Fibroblast of skin of right biceps (primary cell): Measurements from ENCODE around the gene ZNF485.
"Not testable (repeated sequence)": the region's sequence is repeated elsewhere in the genome, so short reads cannot be mapped to it uniquely, and the experiment has no call there.

Experiments
- DNase-seq: peaks from one replicate; pipeline ENCODE4 v3.0.0-alpha.2; 2013

Gene ZNF485

DNA sequence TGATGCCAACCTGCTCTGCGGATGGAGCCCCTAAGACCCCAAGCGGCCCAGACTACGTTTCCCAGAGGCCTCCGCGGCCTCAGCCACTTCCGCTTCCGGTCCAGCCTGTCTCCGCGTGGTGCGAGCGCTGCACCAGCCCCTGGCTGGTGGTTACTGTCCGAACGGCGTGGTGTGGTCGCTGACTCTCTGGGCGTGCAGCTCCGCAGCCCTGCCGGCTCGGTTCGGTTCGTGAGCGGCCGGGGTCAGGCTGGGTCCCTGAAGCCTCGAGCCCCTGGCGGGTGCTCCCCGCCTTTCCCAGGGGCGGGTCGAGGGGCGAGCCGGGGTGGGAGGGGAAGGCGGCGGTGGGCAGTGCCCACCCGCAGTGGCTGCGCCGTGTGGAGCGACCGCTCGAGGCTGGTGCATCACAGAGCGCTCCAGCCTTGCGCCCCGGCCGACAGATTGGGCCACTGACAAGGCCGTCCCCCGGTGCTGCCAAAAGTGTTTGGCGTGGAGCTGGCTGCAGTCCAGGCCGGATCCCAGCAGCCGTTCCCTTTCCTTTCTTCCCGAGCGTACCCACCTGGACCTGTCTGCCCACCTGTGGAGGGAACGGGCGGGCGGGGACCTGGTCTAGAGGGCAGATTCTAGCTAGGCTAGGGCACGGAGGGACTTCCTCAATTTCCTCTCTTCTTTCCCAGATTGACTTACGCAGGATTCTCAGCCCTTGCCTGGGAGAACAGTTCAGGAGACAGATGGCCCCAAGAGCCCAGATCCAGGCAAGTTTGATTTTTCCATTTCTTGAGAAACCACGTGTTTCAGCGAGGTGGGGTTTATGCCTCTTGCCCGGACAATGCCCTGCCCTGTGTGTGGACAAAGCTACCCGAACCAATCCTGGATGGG lies at the start of gene ZNF485:
Gene ZNF485, plus strand, starts transcription at position 116 of the 876 bp plus-strand sequence. Its CDS starts 613 bp downstream, at position 729.
- DNase-seq: peak; percentile 70

DNA sequence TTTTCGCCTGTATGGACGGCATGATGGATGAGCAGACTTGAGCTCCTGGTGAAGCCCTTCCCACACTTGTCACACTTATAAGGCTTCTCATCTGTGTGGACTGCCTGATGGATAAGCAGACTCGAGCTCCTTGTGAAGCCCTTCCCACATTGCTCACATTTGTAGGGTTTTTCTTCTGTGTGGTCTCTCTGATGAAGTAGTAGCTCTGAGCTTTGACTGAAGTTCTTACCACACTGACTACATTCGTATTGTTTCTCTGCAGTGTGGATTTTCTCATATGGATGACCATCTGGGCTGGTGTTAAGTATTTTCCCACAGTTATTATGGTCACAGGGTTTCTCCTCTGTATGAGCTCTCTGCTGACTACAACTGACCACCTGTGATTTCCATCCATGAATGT lies 49.0 kb upstream of the ZNF485 start:
- DNase-seq: no peak

DNA sequence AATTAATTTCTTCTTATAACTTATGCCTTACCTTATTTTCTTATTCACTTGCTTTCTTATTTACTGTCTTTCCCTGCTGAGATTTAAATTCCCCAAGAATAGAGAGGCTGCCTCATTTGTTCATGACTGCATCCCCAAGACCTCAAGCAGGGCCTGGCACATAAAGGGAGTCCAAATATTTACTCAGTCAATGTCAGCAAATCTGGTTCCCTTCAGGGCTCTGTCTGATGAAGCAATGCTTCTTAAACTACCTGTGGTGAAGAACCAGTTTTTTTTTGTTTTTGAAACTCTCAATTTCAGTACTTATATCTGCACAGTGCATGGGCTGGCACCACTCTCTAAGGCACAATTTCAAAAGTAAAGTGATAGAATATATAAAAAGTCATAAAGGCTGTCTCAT lies 36.6 kb upstream of the ZNF485 start:
- DNase-seq: no peak

DNA sequence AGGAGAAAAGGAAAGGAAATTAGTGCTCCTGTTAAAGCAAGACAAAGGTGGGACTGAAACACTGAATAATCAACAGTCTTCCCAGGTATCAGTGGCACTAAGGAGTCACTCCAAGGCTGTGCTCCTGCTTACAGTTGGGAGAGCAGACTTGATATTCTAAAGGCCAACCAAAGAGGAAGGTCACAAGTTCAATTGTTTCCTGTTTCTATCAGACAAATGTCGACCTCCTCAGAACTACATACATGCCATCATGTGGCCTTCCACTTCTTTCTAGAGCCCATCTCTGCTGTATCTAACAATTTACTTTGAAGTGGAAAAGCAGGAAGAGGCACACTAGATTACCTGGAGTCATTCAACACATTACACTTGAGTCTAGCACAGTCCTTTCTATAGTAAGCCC lies 35.3 kb upstream of the ZNF485 start:
- DNase-seq: no peak

- DNase-seq: peak; percentile 36
Observed at GRCh38 chr10:43573250-43574000, 32.8 kb upstream of the ZNF485 start.

DNA sequence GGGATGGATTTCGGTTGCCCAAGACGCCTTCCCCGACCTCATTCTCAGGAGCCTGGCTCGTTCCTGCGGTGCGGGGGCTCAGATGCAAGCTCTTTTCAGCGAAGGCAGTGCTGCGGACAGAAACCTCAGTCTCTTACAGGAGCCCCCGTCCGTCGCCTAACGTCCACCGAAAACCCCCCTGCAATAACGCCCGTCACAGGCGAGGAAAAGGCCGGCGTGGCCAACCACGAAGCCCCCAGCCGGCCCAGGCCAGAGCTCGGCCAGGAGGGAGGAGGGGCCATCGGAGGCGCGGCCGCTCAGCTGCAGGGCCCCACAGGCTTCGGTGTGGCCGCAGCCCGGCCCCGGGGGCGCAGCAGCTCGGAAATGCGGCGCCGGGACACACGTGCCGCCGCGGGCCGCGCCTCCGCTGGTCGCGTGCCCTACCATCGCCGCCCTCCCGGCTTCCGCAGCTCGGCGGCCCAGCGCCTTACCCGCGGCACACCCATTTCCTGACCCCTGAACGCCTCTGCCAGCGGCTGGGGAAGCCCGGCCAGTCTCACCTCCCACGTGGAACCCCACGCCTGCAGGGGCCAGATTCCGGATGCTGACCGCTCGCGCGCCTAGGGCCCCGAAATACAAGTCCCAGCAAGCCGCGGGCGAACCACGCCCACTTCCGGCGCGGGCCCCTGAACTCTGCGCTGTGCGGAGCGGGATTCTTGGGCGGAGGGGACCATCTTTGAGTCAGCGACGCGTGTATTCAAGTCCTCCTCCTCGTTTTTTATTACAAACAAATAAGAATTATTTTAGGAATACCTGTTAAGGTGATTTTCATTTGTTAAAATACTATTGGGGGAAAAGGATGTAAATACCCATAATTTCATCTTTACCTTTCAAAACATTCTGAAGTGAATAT lies 32.0 kb upstream of the ZNF485 start, which contains the start of gene ZNF239:
Gene ZNF239, minus strand, starts transcription at position 616 of the 892 bp plus-strand sequence. CDS start 16,537 bp downstream, outside the sequence.
- peak; percentile 89 for DNase-seq

DNA sequence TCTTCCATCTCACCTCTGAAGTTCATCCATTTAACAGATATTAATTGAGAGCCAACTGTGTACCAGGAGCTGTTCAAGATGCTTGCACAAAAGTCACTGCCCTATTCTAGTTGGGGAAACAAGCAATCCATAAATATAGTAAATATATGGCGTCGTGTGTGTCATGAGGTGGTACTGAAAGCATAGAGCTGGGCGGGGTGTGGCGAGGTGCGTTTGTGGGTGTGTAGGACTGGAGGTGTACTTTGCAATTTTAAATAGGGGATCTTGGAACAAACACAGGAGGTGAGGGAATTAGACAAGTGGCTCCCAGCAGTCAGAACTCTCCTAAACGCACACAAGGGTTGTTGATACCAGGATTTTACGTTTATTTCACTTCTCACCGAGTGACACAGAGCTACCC lies 31.3 kb upstream of the ZNF485 start:
- DNase-seq: no peak

- DNase-seq: no peak
Observed at GRCh38 chr10:43576062-43576461, 30.2 kb upstream of the ZNF485 start.

- no peak for DNase-seq
Observed at GRCh38 chr10:43576580-43576979, 29.7 kb upstream of the ZNF485 start.

GRCh38 chr10:43584051-43584450 lies 22.2 kb upstream of the ZNF485 start:
- DNase-seq: no peak

DNA sequence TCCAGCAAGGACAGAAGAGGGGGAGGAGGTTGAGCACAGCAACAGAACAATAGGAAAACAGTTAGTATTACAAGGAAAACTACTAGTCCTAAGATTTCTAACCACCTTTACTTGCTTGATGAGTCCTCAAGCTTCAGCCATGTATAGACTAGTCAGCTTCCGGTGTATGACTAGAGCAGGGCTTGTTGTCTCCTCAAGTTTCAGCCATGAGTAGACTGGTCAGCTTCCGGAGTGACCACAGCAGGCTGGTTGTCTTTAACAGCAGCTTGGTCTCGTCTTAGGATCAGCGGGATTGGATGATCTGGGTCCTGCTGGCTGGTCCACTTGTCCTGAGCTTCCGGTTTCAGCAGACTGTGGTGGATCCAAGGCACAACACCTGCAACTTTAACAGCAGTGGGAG lies 21.2 kb upstream of the ZNF485 start:
- no peak for DNase-seq

DNA sequence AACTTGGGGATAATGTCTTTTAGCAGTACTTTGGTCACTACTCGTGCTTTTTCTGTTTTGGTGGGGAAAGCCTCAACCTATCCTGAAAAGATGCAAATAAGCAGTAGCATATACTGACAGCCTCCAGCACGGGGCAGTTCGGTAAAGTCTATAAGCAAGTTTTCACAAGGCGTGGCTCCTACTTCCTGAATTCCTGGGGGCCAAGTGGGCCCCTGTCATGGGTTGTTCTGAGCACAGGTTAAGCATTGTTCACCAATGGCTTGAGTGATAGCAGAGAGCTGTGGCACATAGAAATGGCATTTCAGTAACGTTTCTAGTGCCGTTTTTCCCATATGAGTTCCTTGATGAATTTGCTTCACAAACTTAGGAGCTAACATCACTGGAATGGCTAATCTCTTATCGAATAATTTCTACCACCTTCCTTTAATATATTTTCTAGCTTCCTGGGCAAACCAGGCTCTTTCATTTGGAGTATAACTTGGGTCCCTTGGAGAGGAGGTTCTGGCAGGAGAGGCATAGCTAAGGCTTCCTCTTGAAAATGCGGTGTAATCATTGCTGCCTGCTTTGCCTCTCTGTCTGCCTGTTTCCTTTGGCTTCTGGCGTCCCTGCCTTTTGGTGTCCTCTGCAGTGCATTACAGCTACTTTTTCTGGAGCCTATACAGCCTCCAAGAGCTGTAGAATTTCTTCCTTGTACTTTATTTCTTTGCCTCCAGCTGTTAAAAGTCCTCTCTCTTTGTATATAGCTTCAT lies 20.1 kb upstream of the ZNF485 start:
- DNase-seq: no peak

- DNase-seq: not testable (repeated sequence)
Observed at GRCh38 chr10:43586730-43587115, 19.5 kb upstream of the ZNF485 start.

- no peak for DNase-seq
Observed at GRCh38 chr10:43591303-43591904, 14.8 kb upstream of the ZNF485 start.

DNA sequence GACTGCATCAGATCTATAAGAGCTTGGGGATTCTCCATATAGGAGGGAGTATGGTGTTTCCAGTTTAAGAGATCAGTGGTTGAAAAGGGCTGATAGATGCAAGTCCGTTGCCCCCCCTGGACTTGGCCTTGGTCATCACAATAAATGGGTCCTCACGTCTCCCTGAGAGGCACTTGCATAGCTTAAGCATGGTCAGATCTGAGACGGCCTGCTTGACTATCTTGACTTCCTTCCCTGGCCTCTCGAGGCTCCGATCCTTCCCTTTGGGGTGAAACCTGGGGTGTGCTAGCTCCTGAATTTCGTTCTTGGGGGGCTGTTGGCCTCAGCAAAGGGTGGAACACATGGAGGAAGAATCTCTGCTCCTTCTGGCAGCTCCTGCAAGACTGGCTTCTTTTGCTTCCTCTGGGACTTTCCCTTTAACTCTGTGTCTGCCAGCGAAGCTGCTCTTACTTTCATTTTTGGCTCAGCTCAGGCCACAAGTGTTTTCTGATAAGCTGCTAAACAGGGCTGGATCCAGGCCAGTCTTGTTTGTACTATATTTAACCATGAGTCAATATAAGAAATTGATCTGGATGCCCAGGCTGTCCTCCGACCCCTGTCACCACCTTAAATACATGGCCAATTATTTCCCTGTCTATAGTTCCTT lies 11.2 kb upstream of the ZNF485 start:
- DNase-seq: peak; percentile 25

- DNase-seq: peak; percentile 6
Observed at GRCh38 chr10:43595739-43596298, 10.4 kb upstream of the ZNF485 start.

DNA sequence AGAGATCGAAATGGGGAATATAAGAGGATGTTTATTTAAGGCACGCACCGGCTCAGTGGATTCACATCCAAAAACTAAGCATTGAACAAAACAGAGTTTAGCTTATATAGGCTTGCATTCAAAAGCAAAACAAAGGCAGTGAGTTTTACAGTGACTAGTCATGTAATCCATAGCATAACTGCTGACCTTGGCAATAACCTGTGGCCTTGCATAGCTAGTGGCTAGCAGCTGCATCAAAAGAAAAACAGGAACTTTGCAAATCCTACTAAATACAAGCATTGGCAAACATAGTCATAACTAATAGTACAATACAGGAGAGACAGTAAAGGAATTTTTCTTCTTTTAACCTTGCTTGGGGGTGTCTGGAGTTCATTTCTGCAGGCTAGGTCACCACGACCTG lies 9.7 kb upstream of the ZNF485 start:
- no peak for DNase-seq

DNA sequence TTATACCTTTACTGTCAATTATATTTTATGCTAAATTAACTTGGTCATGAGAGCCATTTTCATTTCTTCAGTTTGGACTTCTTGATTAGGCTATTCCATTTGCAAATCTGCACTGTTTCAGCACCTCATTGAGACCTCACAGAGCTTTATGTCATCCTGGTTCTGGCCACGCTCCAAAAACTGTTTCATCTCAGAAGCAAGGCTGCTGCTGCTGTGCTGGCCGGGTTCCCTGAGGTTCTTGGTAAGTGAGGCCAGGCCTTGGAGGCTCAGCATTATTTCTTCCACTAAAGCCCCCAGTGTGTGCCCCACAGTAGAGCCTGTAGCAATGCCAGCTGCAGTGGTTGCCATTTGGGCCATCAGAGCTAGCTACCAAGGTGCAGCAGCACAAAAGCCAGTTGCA lies 7.8 kb upstream of the ZNF485 start:
- DNase-seq: peak; percentile 56

GRCh38 chr10:43599333-43599732 lies 6.9 kb upstream of the ZNF485 start:
- no peak for DNase-seq

GRCh38 chr10:43601576-43601975 lies 4.7 kb upstream of the ZNF485 start:
- not testable (repeated sequence) for DNase-seq

- no peak for DNase-seq
Observed at GRCh38 chr10:43605850-43606322, 352 bp upstream of the ZNF485 start.
